ENCODE data around the gene IFNA4. TPM values are rescaled to one million over a fixed set of nuclear protein-coding genes. Genes with fewer than 3 reads are reported as not detected.

Gene IFNA4
- total and polyA plus RNA-seq, 2 donors (not counting 1 experiment from before 2014, with no cell fraction given) = not detected

- no peak within 1 kb of the TSS for H3K4me2 ChIP-seq (replicated peaks; ENCODE audit: low read depth, low read length, poor library complexity, severe bottlenecking)
- H3K36me3 ChIP-seq (replicated peaks in 1 of 2; ENCODE audit: control extremely low read depth in 1 of 2, control insufficient read depth in 1 of 2, extremely low read depth in 1 of 2, insufficient read depth in 2 of 2, low read length in 1 of 2) = no peaks in the 10 kb centered on the region
- peak within 1 kb of the TSS; percentile 40 for H2AFZ ChIP-seq (ENCODE audit: insufficient read depth, low read depth, low read length, poor library complexity, severe bottlenecking)
- intact Hi-C loops (cut with micrococcal nuclease) = no loop called here
- Mint-ChIP-seq H3K27ac (no peak within 1 kb of the TSS), H3K4me1 (peaks cover 22% of the 10 kb centered on the region), H3K27me3 (no peaks in the 10 kb centered on the region), H3K4me3 (no peak within 1 kb of the TSS), H3K9me3 (ENCODE audit: insufficient read depth) (no peaks in the 10 kb centered on the region)
- DNase-seq = no peak
- WGBS (ENCODE audit: insufficient coverage) = no CpG with 5 or more reads among the region's 1 CpG
- no peak within 1 kb of the TSS for H3K9ac ChIP-seq (ENCODE audit: low read length)
- ChIA-PET CTCF (no interaction called here), POLR2A (no interaction called here)
- H3K27me3 ChIP-seq (replicated peaks in 1 of 4; ENCODE audit: control extremely low read depth in 1 of 4, control insufficient read depth in 3 of 4, insufficient read depth in 4 of 4, low read length in 3 of 4) = no peaks in the 10 kb centered on the region
- H3K4me1 ChIP-seq (ENCODE audit: control insufficient read depth in 2 of 2, insufficient read depth in 2 of 2, low read length in 2 of 2) = peaks cover 5 to 14% of the 10 kb centered on the region in 2 donors
- H3K9me3 ChIP-seq (ENCODE audit: control extremely low read depth in 1 of 3, control insufficient read depth in 2 of 3, insufficient read depth in 1 of 3, low read length in 2 of 3) = no peaks in the 10 kb centered on the region
- TF ChIP-seq EZH2 (IDR thresholded peaks at IDR 0.05; ENCODE audit: borderline replicate concordance, insufficient read depth, low read depth, low read length, poor library complexity, severe bottlenecking) (no peak), CTCF (IDR thresholded peaks at IDR 0.05) (no peak)
- ATAC-seq (ENCODE audit: low read depth) = no peak
- H3K27ac ChIP-seq (ENCODE audit: low read length in 2 of 2) = no peak within 1 kb of the TSS
- H3K4me3 ChIP-seq (ENCODE audit: control extremely low read depth in 1 of 5, extremely low read depth in 1 of 5, insufficient read depth in 1 of 5, low read depth in 2 of 5, low read length in 4 of 5) = no peak within 1 kb of the TSS
- H4K20me1 ChIP-seq (ENCODE audit: control insufficient read depth, insufficient read depth, low read length, poor library complexity, severe bottlenecking) = no peaks in the 10 kb centered on the region
- no peaks in the 10 kb centered on the region for H3K79me2 ChIP-seq (ENCODE audit: control insufficient read depth, insufficient read depth, low read length)
Measured at GRCh38 chr9:21141427-21141882, 45.9 kb downstream of the IFNA4 start, which contains the start of gene IFNW1. Gene IFNW1, minus strand, starts transcription at chr9:21141832. Its CDS starts 262 bp downstream, at chr9:21141570.

GRCh38 chr9:21137020-21137419, 50.4 kb downstream of the IFNA4 start:
- intact Hi-C loops (cut with micrococcal nuclease) = no loop called here
- TF ChIP-seq CTCF (IDR thresholded peaks at IDR 0.05) = no peak
- no peak for TF ChIP-seq EZH2 (IDR thresholded peaks at IDR 0.05; ENCODE audit: borderline replicate concordance, insufficient read depth, low read depth, low read length, poor library complexity, severe bottlenecking)
- Mint-ChIP-seq H3K27ac (no peak overlapping the region), H3K4me3 (no peak overlapping the region), H3K4me1 (peaks cover 3% of the 10 kb centered on the region), H3K9me3 (ENCODE audit: insufficient read depth) (no peaks in the 10 kb centered on the region), H3K27me3 (peaks cover 5% of the 10 kb centered on the region)
- Histone ChIP-seq H2AFZ (ENCODE audit: insufficient read depth, low read depth, low read length, poor library complexity, severe bottlenecking) (no peak overlapping the region), H3K9me3 (ENCODE audit: control extremely low read depth in 1 of 3, control insufficient read depth in 2 of 3, insufficient read depth in 1 of 3, low read length in 2 of 3) (no peaks in the 10 kb centered on the region), H4K20me1 (ENCODE audit: control insufficient read depth, insufficient read depth, low read length, poor library complexity, severe bottlenecking) (no peaks in the 10 kb centered on the region), H3K27me3 (replicated peaks in 1 of 4; ENCODE audit: control extremely low read depth in 1 of 4, control insufficient read depth in 3 of 4, insufficient read depth in 4 of 4, low read length in 3 of 4) (no peaks in the 10 kb centered on the region), H3K4me1 (ENCODE audit: control insufficient read depth in 2 of 2, insufficient read depth in 2 of 2, low read length in 2 of 2) (no peaks in the 10 kb centered on the region), H3K27ac (ENCODE audit: low read length in 2 of 2) (no peak overlapping the region), H3K4me3 (ENCODE audit: control extremely low read depth in 1 of 5, extremely low read depth in 1 of 5, insufficient read depth in 1 of 5, low read depth in 2 of 5, low read length in 4 of 5) (no peak overlapping the region), H3K79me2 (ENCODE audit: control insufficient read depth, insufficient read depth, low read length) (no peaks in the 10 kb centered on the region), H3K4me2 (replicated peaks; ENCODE audit: low read depth, low read length, poor library complexity, severe bottlenecking) (no peak overlapping the region), H3K36me3 (replicated peaks in 1 of 2; ENCODE audit: control extremely low read depth in 1 of 2, control insufficient read depth in 1 of 2, extremely low read depth in 1 of 2, insufficient read depth in 2 of 2, low read length in 1 of 2) (no peaks in the 10 kb centered on the region), H3K9ac (ENCODE audit: low read length) (no peak overlapping the region)
- no peak for DNase-seq
- POLR2A ChIA-PET = no interaction called here
- CTCF ChIA-PET = no interaction called here
- no peak for ATAC-seq (ENCODE audit: low read depth)
- WGBS (ENCODE audit: insufficient coverage) = no CpG with 5 or more reads among the region's 1 CpG

Small RNA genes lying within 50 kb of the gene (small RNA-seq; reads per million reads assigned to genes)
- not detected for gene RF00019 (ENCODE audit: insufficient read length, low read depth, low replicate concordance)

Other genes with a start within 250 kb of the IFNA4 start
- 3.9 and 5.7 TPM in 2 replicates for gene HACD4, start 155.9 kb downstream of the IFNA4 start, total RNA-seq
- gene HACD4, start 155.9 kb downstream of the IFNA4 start, polyA plus RNA-seq = 4.5 and 8.3 TPM in 2 replicates
- not detected in 2 replicates for gene IFNB1, start 109.6 kb downstream of the IFNA4 start, total RNA-seq
- not detected in 2 replicates for gene IFNB1, start 109.6 kb downstream of the IFNA4 start, polyA plus RNA-seq
- gene IFNW1, start 45.8 kb downstream of the IFNA4 start, total RNA-seq = not detected in 2 replicates
- not detected in 2 replicates for gene IFNW1, start 45.8 kb downstream of the IFNA4 start, polyA plus RNA-seq
- not detected in 2 replicates for gene IFNA21, start 20.9 kb downstream of the IFNA4 start, total RNA-seq
- gene IFNA21, start 20.9 kb downstream of the IFNA4 start, polyA plus RNA-seq = not detected in 2 replicates
- gene IFNA7, start 14.6 kb upstream of the IFNA4 start, total RNA-seq = not detected in 2 replicates
- not detected in 2 replicates for gene IFNA7, start 14.6 kb upstream of the IFNA4 start, polyA plus RNA-seq
- not detected in 2 replicates for gene IFNA10, start 19.6 kb upstream of the IFNA4 start, total RNA-seq
- not detected in 2 replicates for gene IFNA10, start 19.6 kb upstream of the IFNA4 start, polyA plus RNA-seq
- gene IFNA16, start 29.7 kb upstream of the IFNA4 start, total RNA-seq = not detected in 2 replicates
- gene IFNA16, start 29.7 kb upstream of the IFNA4 start, polyA plus RNA-seq = not detected in 2 replicates
- not detected in 2 replicates for gene IFNA17, start 40.6 kb upstream of the IFNA4 start, total RNA-seq
- not detected in 2 replicates for gene IFNA17, start 40.6 kb upstream of the IFNA4 start, polyA plus RNA-seq
- gene IFNA14, start 52.4 kb upstream of the IFNA4 start, total RNA-seq = not detected in 2 replicates
- not detected in 2 replicates for gene IFNA14, start 52.4 kb upstream of the IFNA4 start, polyA plus RNA-seq
- gene IFNA5, start 117.7 kb upstream of the IFNA4 start, total RNA-seq = not detected in 2 replicates
- gene IFNA5, start 117.7 kb upstream of the IFNA4 start, polyA plus RNA-seq = not detected in 2 replicates
- 17.5 and 17.6 TPM in 2 replicates for gene KLHL9, start 147.8 kb upstream of the IFNA4 start, total RNA-seq
- 4.3 and 4.8 TPM in 2 replicates for gene KLHL9, start 147.8 kb upstream of the IFNA4 start, polyA plus RNA-seq
- gene IFNA6, start 163.3 kb upstream of the IFNA4 start, total RNA-seq = not detected in 2 replicates
- gene IFNA6, start 163.3 kb upstream of the IFNA4 start, polyA plus RNA-seq = not detected in 2 replicates
- gene IFNA13, start 180.5 kb upstream of the IFNA4 start, total RNA-seq = not detected in 2 replicates
- not detected in 2 replicates for gene IFNA13, start 180.5 kb upstream of the IFNA4 start, polyA plus RNA-seq
- gene IFNA2, start 197.8 kb upstream of the IFNA4 start, total RNA-seq = not detected in 2 replicates
- not detected in 2 replicates for gene IFNA2, start 197.8 kb upstream of the IFNA4 start, polyA plus RNA-seq
- not detected in 2 replicates for gene IFNA8, start 221.5 kb upstream of the IFNA4 start, total RNA-seq
- not detected in 2 replicates for gene IFNA8, start 221.5 kb upstream of the IFNA4 start, polyA plus RNA-seq